HCT116 (cell line): ENCODE data around the gene SYTL3.

Source experiments
- EZH2 ChIP-seq: fragments of 200-600 bp; sonication (generic); IDR thresholded peaks from 2 replicates; pipeline ENCODE4 v1.6.1; 2017; ENCODE audit warnings: antibody characterized with exemption, mixed run types
- FOSL1 ChIP-seq: IDR thresholded peaks from 2 replicates; pipeline ENCODE4 v1.6.1; 2012; ENCODE audit warnings: low read depth
- POLR2A ChIP-seq: IDR thresholded peaks from 2 replicates; pipeline ENCODE4 v1.7.0; 2011; ENCODE audit warnings: borderline replicate concordance; ENCODE audit not compliant: insufficient read depth, insufficient read length; ENCODE audit errors: extremely low read depth
- SP1 ChIP-seq: IDR thresholded peaks from 2 replicates; pipeline ENCODE4 v1.6.1; 2012; ENCODE audit warnings: low read depth

- TF ChIP-seq FOSL1, result no peak
- no peak for TF ChIP-seq SP1
- TF ChIP-seq POLR2A, result no peak
- TF ChIP-seq EZH2, result no peak
Measured at GRCh38 chr6:158619922-158620801, 29.7 kb upstream of the SYTL3 start.
